Peyer's patch (tissue), 4 donors: ENCODE data around the gene H2BK1.

Experiments
- CTCF ChIP-seq, 6 experiments: fragments of 450-650 bp in 4 of 6; fragments of 200-600 bp in 2 of 6; sonication (generic) in 1 of 6; IDR thresholded peaks; one replicate each; pipeline ENCODE4 v1.5.1; 2017 to 2019; ENCODE audit warnings: antibody characterized with exemption in 6 of 6, mild to moderate bottlenecking in 3 of 6, moderate library complexity in 1 of 6
- POLR2A ChIP-seq, 2 donors: fragments of 450-650 bp; IDR thresholded peaks; one replicate each; pipeline ENCODE4 v1.5.1; 2017; ENCODE audit warnings: antibody characterized with exemption in 2 of 2, mild to moderate bottlenecking in 2 of 2, moderate library complexity in 2 of 2

GRCh38 chr7:151174246-151175046, 35.8 kb downstream of the H2BK1 start:
- TF ChIP-seq CTCF (IDR thresholded peaks at IDR 0.05) (no peak), POLR2A (IDR thresholded peaks at IDR 0.05) (no peak)
